Fibroblast of lung (primary cell): ENCODE results near the gene SAXO1.

Experiments used
- CTCF ChIP-seq, 2 donors: IDR thresholded peaks in 1 of 2; conservative IDR thresholded peaks in 1 of 2; 1 replicate in 1 of 2; 2 replicates in 1 of 2; pipeline ENCODE4 v1.5.1; 2011 to 2012; ENCODE audit warnings: low read length in 2 of 2, control low read depth in 1 of 2, inconsistent platforms in 1 of 2, low read depth in 1 of 2, mild to moderate bottlenecking in 1 of 2
- EZH2 ChIP-seq: IDR thresholded peaks from 2 replicates; pipeline ENCODE4 v1.5.1; 2012; ENCODE audit warnings: low read length, control low read depth, mild to moderate bottlenecking; ENCODE audit errors: missing control alignments

- no peak for TF ChIP-seq CTCF (conservative IDR thresholded peaks at IDR 0.05 in 1 of 2, IDR thresholded peaks at IDR 0.05 in 1 of 2; ENCODE audit: low read depth in 1 of 2, low read length in 2 of 2)
- no peak for TF ChIP-seq EZH2
Measured at GRCh38 chr9:18890372-18890771, 142.6 kb downstream of the SAXO1 start.
